Smooth muscle cell (in vitro differentiated cells): Measurements from ENCODE around the gene ACACA. TPM values are rescaled to one million over a fixed set of nuclear protein-coding genes. Genes with fewer than 3 reads are reported as not detected.

ENCODE experiments used
- DNase-seq: peaks from one replicate; lab custom pipeline; 2025; ENCODE audit not compliant: unreplicated experiment; lab: John Stamatoyannopoulos, UW
- H2AFZ ChIP-seq: fragments of 200-600 bp; sonication (generic); 2 replicates; pipeline ENCODE4 v1.6.0; 2016; ENCODE audit warnings: antibody characterized with exemption, low read depth, mild to moderate bottlenecking
- H3F3A ChIP-seq: fragments of 200-600 bp; sonication (generic); 2 replicates; pipeline ENCODE4 v1.6.0; 2017; ENCODE audit warnings: antibody characterized with exemption, low read depth
- H3K27ac ChIP-seq: fragments of 200-600 bp; sonication (generic); 2 replicates; pipeline ENCODE4 v1.5.1; 2016; ENCODE audit warnings: low read depth, mild to moderate bottlenecking
- H3K27me3 ChIP-seq: fragments of 200-600 bp; sonication (generic); 2 replicates; pipeline ENCODE4 v1.6.1; 2016; ENCODE audit warnings: low read depth, mild to moderate bottlenecking
- H3K36me3 ChIP-seq: fragments of 200-600 bp; sonication (generic); 2 replicates; pipeline ENCODE4 v1.5.1; 2016; ENCODE audit warnings: low read depth
- H3K4me1 ChIP-seq: fragments of 200-600 bp; sonication (generic); 2 replicates; pipeline ENCODE4 v1.5.1; 2016; ENCODE audit warnings: low read depth
- H3K4me2 ChIP-seq: fragments of 200-600 bp; sonication (generic); 2 replicates; pipeline ENCODE4 v1.6.0; 2016; ENCODE audit warnings: mild to moderate bottlenecking
- H3K4me3 ChIP-seq: fragments of 200-600 bp; sonication (generic); 2 replicates; pipeline ENCODE4 v1.5.1; 2016; ENCODE audit warnings: mild to moderate bottlenecking
- H3K79me2 ChIP-seq: fragments of 200-600 bp; sonication (generic); 2 replicates; pipeline ENCODE4 v1.6.0; 2016; ENCODE audit warnings: low read depth, mild to moderate bottlenecking
- H3K9ac ChIP-seq: fragments of 200-600 bp; sonication (generic); 2 replicates; pipeline ENCODE4 v1.6.0; 2016; ENCODE audit warnings: low read depth
- H3K9me3 ChIP-seq: fragments of 200-600 bp; sonication (generic); replicated peaks from 2 replicates; pipeline ENCODE4 v1.5.1; 2016; ENCODE audit warnings: low read depth
- H4K20me1 ChIP-seq: fragments of 200-600 bp; sonication (generic); 2 replicates; pipeline ENCODE4 v1.6.0; 2016; ENCODE audit warnings: low read depth
- CTCF ChIP-seq: fragments of 200-600 bp; sonication (generic); IDR thresholded peaks from 2 replicates; pipeline ENCODE4 v1.5.1; 2017; ENCODE audit warnings: borderline replicate concordance, mild to moderate bottlenecking, antibody characterized with exemption; ENCODE audit not compliant: insufficient read depth, poor library complexity, severe bottlenecking
- WGBS: methylation state at CpG from one replicate; pipeline ENCODE4 v1.1.7; 2016; ENCODE audit warnings: low lambda C conversion rate; 5-methylcytosine and 5-hydroxymethylcytosine counted together
- polyA plus RNA-seq: library from polyadenylated mRNA; unstranded; fragments of >200 nt; fragmentation: Nextera tagmentation; extraction: Ambion mirVana; gene quantifications from 2 replicates; pipeline ENCODE4 v1.2.1, GENCODE V29; 2016
- total RNA-seq: library from RNA; depleted of rRNA; stranded (reverse); fragments of >200 nt; gene quantifications from 2 replicates; pipeline ENCODE4 v1.2.3, GENCODE V29; 2014

Gene ACACA
- total and polyA plus RNA-seq, 2 experiments from 2014 or later: 16.4 to 33.9 TPM

GRCh38 chr17:37092071-37092470 is 314.6 kb downstream of the ACACA start:
- peaks cover 4% of the 10 kb centered on the region for H3K36me3 ChIP-seq
- H3K9ac ChIP-seq: no peak overlapping the region
- no peak overlapping the region for H3K4me2 ChIP-seq
- no peak overlapping the region for H3K4me3 ChIP-seq
- DNase-seq: no peak
- 75% methylated on average over 2 of the region's 2 CpGs for WGBS
- H3K4me1 ChIP-seq: peaks cover 7% of the 10 kb centered on the region
- no peaks in the 10 kb centered on the region for H3K9me3 ChIP-seq
- no peak overlapping the region for H2AFZ ChIP-seq
- no peaks in the 10 kb centered on the region for H3K79me2 ChIP-seq
- peaks cover 7% of the 10 kb centered on the region for H3F3A ChIP-seq
- H3K27ac ChIP-seq: peak overlapping the region; percentile 52
- H4K20me1 ChIP-seq: no peaks in the 10 kb centered on the region
- H3K27me3 ChIP-seq: no peaks in the 10 kb centered on the region
- TF ChIP-seq CTCF: no peak

- Histone ChIP-seq H3K4me3 (no peak overlapping the region), H3F3A (peaks cover 6% of the 10 kb centered on the region), H4K20me1 (no peaks in the 10 kb centered on the region), H3K4me2 (peak overlapping the region; percentile 13), H3K27me3 (no peaks in the 10 kb centered on the region), H3K79me2 (no peaks in the 10 kb centered on the region), H3K9ac (no peak overlapping the region), H3K4me1 (peaks cover 7% of the 10 kb centered on the region), H3K27ac (peak overlapping the region; percentile 52), H2AFZ (no peak overlapping the region), H3K36me3 (no peaks in the 10 kb centered on the region), H3K9me3 (no peaks in the 10 kb centered on the region)
- WGBS: 48% methylated on average over 3 of the region's 3 CpGs
- no peak for DNase-seq
- no peak for TF ChIP-seq CTCF
These were observed 315.7 kb downstream of the ACACA start for GRCh38 chr17:37090941-37091340.

- H3K4me2 ChIP-seq: no peak overlapping the region
- H3K9me3 ChIP-seq: no peaks in the 10 kb centered on the region
- 48% methylated on average over 7 of the region's 7 CpGs for WGBS
- H3K27me3 ChIP-seq: no peaks in the 10 kb centered on the region
- no peaks in the 10 kb centered on the region for H3K79me2 ChIP-seq
- no peak for TF ChIP-seq CTCF
- peak overlapping the region; percentile 52 for H3K27ac ChIP-seq
- H3K4me1 ChIP-seq: peaks cover 7% of the 10 kb centered on the region
- no peak for DNase-seq
- H3K36me3 ChIP-seq: no peaks in the 10 kb centered on the region
- no peak overlapping the region for H2AFZ ChIP-seq
- H3F3A ChIP-seq: peaks cover 6% of the 10 kb centered on the region
- no peak overlapping the region for H3K9ac ChIP-seq
- no peaks in the 10 kb centered on the region for H4K20me1 ChIP-seq
- H3K4me3 ChIP-seq: no peak overlapping the region
These were observed 316.7 kb downstream of the ACACA start for GRCh38 chr17:37089956-37090355.

GRCh38 chr17:37088913-37089312 is 317.7 kb downstream of the ACACA start:
- WGBS: 93% methylated on average over 11 of the region's 11 CpGs
- Histone ChIP-seq H3K27ac (no peak overlapping the region), H3K4me2 (no peak overlapping the region), H4K20me1 (no peaks in the 10 kb centered on the region), H3K9me3 (no peaks in the 10 kb centered on the region), H3K4me1 (peaks cover 7% of the 10 kb centered on the region), H3K36me3 (no peaks in the 10 kb centered on the region), H3K4me3 (no peak overlapping the region), H3K27me3 (no peaks in the 10 kb centered on the region), H2AFZ (no peak overlapping the region), H3K79me2 (no peaks in the 10 kb centered on the region), H3K9ac (no peak overlapping the region), H3F3A (peaks cover 6% of the 10 kb centered on the region)
- TF ChIP-seq CTCF: no peak
- DNase-seq: no peak
